CD4-positive, alpha-beta T cell treated with Interleukin-17A for 4 hours (primary cell): ENCODE data around the gene LHX5.
A peak's percentile ranks its signal among the peaks of the same experiment; 100 is the strongest.
"Not testable (repeated sequence)": the region's sequence is repeated elsewhere in the genome, so short reads cannot be mapped to it uniquely, and the experiment has no call there.

Experiments
- DNase-seq: peaks from one replicate; pipeline ENCODE4 v3.0.0-alpha.2; 2020; ENCODE audit warnings: mixed read lengths

LHX5 gene

DNA sequence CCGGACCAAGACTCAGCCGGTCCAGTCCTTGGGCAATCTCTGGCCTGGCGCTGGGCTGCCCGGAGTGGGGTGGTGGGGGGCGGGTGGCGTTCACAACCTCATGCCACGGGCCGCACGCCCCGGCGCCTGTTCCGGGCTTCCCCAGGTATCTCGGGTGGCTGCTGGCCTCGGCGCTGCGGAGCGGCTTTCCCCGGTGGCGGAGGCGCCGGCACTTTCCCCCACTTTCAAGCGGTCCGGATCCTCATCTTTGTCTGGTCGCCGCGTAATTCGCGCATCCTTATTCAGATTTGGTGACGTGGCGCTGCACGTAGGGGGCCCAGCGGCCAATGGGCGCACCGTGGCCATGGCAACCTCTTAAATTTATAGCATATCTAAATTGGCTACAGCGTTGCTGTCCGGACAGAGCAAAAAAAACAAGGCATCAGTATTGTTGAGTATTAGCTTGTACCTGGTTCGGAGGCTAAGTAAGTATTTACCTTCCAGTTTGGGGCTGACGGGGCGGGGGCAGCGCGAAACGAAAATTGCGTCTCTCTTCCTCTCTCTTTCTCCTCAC, at the start of gene LHX5:
LHX5 (minus strand) TSS at position 253 of the 553 bp plus-strand sequence. CDS start 373 bp downstream, outside the sequence.
- DNase-seq, result no peak

DNA sequence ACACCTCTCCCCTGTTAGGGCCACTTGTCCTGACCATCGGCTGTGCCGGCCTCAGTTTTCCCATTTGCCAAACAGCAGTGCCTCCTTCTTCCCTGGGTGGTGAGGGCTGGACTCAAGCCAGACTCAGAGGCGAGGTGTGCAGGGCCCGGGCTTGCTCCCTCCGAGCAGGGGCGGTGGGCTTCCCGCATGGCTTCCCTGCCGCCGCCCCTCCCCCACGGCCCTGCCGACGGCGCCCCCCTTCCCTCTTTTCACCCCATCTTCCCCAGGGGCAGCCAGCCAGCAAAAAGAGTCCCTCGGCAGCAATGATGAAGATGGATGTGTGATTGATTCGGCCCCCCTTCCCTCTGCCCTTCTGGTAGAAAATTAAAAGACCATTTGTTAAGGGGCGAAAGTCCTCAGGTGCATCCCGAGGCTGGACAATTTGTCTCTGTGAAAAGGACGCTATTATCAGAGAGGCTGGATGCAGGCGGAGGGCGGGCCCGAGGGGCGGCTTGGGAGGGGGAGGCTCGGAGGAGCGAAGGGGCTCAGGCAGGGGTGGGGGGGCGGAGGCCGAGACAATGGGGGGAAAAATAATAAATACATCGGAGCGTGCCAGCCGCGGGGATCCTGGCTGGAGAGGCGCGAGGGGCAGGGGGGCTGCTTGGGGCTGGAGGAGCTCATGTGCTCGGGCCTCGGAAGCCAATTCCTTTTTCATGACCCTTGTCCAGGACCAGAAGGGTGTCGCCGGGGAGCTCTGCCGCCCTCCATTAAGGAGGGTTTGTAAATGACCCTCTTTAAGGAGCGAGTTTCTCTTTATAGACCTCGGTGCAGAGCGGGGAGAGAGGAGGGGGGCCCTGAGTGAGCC, 48.0 kb upstream of the LHX5 start:
- no peak for DNase-seq

DNA sequence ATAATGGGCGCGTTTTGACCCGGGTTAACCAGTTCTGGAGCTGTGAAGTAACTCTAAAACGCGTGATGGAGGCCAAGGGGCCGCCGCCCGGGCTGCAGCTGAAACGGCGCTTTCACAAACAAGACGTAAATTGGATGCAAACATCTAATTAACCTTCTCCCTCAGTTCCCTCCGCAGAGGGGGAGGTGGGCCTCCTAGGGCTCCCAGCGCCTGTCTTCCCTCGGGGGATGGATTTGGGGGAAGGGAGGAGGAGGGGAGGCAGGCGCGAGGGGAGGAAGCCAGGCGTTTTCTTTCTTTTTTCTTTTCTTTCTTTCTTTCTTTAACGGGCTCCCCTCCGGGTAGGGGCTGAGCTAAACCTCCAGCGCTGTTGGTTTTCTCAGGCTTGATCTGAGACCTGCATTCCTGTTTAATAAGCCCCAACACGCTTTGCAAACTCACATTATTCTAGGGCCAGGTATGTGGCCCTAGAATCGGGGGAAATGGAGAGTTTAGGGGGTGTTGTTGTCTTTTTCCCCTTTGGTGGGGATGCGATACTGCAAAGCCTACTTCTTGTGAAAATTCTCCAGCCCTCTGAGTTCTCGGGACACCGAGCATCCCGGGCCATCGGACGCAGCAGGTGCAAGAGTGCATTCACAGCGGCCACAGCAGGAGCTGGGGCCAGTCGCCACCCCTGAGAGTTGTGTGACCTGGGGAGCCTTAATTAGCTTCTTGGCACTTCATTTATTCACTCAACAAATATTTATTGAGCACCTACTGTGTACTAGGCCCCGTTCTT, 43.6 kb upstream of the LHX5 start:
- DNase-seq, result no peak

DNA sequence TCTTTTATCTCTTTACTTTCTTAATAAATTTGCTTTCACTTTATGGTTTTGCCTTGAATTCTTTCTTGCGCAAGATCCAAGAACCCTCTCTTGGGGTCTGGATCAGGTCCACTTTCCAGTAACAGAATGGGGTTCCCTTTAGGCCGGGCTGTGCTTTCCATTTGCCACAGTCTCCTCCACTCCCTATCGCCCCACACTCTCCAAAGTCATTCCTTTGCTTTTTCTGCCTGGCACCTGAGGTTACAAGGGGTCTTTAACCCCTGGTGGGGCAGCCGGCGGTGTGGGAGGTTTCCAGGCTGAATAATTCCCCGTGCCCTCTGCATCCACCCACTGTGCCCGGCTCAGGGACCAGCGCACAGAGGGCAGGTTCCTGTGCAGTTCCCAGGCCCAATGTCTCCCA, 42.9 kb upstream of the LHX5 start:
- DNase-seq, result no peak

DNA sequence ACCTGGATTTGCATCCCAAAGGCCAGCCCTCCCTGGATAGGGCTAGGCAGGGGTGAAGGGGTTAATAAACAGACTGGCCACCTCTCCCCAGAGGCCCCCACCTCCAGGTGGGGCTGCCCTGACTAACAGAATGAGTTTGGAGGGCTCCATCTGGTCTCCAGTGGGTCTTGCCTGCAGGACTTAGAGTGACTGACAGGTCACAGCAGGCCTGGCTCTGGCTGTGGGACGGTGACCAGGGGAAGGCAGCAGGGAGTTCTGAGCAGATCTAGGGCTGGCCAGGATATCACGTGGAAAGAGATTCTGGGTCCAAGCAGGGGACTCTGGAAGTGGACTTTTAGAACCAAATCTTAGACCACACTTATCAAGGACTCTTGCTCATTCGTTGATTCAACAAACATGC, 40.9 kb upstream of the LHX5 start:
- DNase-seq, result no peak

DNA sequence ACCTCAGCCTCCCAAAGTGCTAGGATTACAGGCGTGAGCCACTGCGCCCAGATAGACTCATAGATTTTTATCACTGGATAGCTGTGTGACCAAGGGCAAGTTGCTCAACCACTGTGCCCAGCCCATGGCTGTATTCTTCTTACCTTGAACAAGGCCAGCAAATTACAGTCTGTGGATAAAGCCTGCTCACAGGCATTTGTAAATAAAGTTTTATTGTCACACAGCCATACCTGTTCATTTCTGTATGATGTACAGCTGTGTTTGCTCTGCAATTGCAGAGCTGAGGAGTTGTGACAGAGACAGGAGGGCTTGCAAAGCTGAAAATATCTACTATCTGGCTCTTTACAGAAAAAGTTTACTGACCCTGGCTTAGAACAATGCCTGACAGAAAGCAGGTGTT, 35.2 kb upstream of the LHX5 start:
- DNase-seq, result no peak

DNA sequence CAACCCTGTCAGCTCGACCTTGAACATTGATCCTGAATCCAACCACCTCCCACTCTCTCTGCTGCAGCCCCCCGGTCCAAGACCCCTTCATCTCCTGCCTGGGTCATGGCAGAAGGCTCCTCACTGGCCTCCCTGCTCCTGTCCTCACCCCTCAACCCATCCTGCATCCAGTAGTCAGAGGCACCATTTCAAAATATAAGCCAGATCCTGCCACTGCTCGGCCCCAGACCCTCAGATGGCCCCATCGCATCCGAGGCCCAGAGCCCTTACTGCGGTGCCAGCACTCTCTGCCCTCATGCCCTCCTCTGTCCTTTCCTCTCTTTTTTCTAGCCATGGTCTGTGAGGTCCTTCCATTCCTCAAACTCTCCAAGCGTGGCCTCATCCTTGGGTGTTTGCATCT, 34.3 kb upstream of the LHX5 start:
- no peak for DNase-seq

DNA sequence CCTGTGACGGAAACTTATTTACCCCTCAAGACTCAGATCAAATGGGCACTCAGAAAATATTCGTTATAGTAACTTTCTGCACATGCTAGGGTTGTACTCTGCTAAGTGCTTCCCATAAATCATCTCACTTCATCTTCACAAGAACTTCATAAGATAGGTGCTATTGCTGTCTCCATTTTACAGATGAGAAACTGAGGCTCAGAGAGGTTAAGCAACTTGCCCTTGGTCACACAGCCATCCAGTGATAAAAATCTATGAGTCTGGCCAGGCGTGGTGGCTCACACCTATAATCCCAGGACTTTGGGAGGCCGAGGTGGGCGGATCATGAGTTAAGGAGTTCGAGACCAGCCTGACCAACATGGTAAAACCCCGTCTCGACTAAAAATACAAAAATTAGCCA, 33.2 kb upstream of the LHX5 start:
- no peak for DNase-seq

DNA sequence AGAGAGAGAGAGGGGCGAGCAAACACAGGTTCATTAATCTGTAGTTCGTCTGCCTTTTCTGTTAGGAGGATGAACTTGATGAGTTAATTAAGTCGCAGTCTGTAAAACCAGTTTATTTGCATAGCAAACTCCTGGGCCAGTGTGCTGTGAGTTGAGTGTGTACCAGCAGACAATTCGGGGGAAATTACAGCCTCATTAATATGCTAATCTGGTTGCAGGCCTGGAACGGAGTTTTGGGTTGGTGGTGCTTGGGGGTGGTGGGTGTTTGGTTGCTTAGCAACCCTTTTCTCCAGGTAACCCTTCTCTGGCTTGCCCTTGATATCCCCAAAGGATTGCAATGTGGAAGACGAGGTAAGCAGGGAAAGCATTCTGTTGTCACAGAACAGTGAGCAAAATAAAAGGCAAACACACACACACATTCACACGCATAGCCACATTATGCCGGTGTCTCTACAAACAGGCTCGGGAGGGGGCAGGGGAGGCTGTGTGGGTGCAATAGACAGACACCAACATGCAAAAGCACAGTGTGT, 29.2 kb upstream of the LHX5 start:
- DNase-seq, result no peak

DNA sequence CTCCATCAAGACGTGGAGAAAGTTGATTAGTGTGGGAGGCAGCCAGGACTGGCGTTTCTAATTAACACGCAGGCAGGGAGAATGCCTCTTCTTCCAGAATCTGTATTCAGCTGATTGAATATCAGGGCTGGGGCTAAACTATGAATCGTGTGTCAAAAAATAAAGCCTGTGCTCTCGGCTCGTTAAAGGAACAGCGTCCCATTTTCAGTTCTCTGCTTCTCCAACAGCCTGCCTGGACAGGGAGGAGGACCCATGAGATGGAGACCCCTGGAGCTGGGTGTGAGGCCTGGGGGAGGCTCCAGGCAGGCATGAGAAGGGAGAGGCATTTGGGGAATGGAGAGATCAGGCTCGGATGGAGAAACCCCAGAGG, 28.6 kb upstream of the LHX5 start:
- no peak for DNase-seq

DNA sequence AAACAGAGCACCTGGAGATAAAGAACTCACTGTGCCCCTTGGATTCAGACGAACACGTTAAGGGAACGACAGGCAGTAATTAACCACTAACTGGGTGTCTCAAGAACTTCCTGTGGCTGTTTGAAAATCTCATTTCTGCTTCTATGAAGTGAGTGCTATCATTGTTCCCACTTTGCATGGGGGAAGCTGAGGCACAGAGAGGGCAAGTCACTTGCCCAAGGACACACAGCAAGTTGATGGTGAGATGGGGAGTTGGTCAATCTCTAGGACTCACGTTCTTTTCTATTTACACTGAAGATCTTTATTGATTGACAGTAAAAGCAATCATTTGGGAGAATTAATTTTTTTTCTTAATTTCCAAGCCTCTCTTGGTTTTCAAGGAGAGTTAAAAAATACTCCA, 26.8 kb upstream of the LHX5 start:
- DNase-seq, result no peak

DNA sequence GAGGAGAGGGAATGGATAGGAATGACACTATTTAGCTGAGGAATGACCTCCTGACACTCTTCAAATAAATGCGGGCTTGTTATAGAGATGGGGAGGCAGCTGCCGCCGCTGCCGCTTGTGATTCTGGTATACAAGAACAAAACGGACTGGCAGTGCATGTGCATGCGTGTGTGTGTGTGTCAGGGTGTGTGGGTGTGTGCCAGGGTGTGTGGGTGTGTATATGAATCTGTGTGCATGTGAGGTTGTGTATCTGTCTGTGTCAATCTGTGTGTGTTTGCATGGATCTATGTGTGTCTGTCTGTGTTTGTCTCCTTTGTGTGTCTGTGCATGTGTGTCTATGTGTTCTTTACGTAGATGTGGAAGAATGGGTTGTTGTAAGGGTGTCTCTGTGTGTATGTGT, 26.0 kb upstream of the LHX5 start:
- no peak for DNase-seq

DNA sequence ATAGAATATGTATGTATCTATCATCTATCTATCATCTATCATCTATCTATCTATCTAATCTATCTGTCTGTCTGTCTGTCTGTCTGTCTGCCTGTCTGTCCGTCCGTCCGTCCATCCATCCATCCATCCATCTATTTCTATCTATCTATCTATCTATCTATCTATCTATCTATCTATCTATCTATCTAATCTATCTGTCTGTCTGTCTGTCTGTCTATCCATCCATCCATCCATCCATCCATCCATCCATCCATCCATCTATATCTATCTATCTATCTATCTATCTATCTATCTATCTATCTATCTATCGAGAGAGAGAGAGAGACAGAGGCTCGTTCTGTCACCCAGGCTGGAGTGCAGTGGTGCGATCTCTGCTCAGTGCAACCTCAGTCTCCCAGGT, 24.3 kb upstream of the LHX5 start:
- not testable (repeated sequence) for DNase-seq

DNA sequence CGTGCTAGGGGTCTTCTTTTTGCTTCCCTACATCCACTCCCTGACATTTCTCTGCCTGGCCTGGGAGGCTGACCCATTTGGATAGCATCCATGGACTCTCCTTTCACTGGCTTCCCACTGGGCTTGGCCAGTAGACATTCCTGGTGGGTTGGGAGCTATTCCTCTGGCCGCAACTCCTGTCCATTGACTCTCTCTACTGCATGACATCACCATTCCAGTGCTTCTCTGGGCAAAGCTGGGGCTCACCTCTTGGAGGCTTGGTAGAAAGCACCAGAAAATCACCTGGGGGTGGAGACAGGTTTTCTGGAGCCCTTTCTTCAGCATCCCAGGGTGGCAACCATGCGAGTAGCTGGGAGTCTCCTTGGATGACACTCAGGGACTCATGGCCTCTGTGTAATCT, 16.7 kb upstream of the LHX5 start:
- no peak for DNase-seq

DNA sequence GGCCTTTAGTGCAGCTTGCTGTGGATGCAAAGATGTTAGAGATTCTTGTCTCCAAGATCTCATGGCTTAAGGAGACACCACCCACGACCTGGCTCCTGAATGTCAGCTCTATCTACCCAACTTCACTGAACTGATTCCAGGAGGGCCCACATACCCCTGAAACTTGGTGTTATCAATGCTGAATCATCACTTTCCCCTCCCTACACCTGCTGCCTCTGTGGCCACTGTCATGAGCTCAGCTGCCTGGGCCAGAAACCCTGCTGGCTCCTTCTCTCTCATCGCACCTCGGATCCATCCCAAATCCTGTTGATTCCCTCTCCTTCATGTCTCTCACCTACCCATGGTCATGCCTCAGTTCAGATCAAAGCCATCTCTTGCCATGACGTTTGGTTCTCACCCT, 15.1 kb upstream of the LHX5 start:
- no peak for DNase-seq

DNA sequence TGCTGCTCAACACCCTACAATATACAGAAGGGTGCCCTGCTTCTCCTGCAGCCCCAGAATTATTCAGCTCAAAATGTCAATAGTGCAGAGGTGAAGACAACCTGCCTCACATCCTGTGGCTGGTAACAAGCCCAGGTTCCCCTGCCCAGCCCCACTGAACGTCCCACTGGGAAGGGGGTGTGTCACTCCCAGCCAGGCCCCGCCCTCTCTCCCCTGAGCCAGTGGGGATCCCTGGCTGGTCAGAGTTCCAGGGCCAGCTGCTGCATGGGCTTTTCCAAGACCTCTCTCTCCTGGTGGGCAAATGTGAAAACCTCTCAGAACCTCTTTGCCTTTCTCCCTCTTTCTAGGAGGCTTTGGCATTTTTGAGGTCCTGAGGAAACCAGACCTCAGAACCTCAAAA, 13.7 kb upstream of the LHX5 start:
- DNase-seq, result no peak

DNA sequence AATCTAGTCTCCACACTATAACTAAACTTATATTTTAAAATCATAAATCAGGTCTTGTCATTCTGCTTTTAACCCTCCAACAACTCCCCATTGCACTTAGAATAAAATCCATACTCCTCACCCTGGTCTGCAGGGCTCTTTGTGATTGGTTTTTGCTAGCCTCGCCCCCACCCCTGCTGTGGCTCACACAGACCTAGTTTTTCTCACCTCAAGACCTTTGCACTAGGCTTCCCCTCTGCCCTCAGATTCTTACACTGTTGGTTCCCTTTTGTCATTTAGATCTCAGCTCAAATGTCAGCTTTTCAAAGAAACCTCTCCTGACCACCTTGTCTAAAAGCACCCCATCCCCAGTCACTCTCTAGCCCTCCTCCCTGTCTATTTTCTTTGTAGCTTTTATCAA, 10.7 kb upstream of the LHX5 start:
- no peak for DNase-seq

DNA sequence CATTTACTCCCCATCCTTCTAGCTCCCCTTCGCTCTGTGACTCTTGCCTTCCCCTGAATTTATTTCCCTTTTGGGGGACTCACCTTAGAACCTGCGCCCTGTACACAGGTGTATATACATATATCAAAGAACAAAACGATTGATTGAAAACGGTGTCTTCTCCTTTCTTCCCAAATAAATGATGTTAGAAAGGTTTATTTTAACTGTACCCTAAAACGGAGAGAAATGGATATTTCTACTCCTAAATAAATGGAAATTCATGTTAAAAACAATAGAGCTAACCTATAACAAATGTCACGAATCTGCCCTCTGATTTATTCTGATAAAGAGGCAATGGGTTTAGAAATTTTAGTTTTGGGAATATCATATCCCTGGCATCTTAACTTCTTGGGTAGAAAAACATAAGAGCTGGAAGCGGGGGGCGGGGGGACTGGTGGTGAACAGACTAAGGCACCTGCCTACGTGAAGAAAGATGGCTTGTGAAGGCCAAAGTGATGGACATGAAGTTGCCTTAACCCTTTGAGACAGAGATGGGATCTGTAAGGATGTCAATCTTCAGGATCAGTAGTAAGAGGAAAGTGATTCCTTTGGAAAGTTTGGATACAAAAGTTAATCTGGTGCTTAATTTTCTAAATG, 8.8 kb upstream of the LHX5 start:
- DNase-seq, result no peak

DNA sequence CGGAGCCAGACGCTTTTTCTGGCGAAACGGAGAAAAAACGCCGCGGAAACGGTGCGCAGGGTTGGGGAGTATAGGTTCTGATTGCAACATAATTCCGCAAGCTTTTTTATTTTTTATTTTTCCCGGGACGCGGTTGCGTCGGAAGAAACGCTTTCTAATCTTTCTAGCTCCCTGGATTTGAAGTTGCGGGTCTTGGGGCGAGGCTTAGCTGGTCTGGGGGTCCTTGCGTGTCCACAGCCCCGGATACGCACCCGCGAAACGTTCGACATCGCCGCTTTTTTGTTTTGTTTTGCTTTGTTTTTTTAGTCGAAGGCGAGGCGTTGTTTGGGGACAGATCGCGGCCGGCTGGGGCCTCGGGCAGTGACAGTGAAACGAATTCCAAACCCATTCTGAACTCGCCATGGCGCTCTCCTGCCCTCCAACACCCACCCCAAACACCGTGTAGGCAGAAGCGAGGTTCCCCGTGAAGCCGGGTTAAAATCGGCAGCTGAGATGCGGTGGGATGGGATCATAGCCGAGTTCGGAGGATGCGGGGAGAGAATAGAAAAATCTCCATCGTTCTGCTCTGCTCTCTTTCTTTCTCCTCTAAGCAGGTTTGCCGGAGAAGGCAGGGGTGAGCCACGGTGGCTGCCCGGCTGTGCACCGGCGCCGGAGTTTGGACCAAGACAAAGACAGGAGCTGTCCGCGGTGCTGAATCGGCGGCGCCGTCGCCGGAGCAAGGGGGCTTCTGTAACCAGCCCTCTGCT, 8.1 kb upstream of the LHX5 start:
- peak; percentile 35 for DNase-seq

DNA sequence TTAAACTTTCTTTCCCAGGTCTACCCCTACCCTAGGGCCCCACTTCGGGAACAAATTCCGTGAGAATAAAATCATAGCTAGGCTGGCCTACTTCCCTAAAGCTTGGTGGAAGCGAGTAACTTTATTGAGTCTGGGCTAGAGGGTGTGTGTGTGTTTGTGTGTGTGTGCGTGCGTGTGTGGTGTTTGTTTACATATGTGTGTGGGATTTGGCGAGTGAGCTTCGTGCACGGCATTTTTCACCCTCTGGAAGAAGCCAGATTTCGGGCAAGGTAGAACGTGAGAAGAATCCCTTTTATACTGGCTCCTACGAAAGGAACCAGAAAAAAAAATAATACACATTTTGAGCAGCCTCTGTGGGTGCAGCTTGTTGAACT, 7.5 kb upstream of the LHX5 start:
- no peak for DNase-seq

DNA sequence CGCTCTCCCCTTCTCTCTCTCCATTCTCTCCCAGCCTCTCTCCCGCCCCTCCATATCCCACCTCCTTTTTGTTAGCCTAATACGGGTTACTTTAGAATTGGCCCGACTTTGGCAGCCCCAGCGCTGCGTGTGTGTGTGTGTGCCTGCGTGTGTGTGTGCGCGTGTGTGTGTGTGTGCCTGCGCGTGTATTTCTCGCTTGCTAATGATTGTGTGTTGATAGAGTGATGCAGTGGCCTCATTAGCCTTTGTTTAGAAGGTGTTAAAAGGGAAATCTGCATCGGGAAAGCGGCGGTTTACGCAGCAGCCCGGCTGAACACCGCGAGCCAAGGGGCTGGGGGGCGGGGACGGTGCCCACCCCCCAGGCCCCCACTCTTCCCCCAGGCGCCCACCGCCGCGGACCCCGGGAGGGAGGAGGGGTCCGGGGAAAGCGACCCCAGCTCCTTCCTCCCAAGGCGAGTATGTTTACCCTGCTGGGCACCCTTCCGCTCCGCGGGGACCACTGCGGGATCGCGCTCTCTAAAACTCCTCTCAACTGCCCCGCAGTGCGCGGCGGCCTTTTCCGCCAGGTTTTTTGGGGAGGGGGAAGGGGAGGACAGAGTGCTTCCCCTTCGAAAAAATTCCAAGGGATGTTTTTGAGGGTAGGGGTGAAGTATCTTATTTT, 6.8 kb upstream of the LHX5 start:
- DNase-seq, result no peak

DNA sequence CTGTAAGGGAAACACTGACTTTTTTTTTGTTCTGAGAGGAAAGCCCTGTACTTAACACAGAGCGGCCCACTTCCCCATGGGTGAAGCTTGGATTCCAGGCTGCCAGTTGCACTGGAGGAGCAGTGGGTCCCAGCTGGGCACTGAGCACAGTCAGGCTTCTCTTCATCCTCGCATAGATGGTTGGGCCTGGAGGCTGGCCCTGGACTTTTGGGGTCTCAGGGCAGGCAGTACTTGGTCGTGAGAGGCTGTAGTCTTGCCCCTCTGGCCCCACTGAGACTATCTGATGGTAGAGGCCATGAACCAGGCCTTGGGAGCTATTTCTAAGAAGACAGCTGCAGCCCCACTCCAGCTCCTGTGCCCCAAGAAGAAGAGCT, 6.2 kb upstream of the LHX5 start:
- DNase-seq, result no peak
